Kidney (tissue), 14 donors: ENCODE results near the gene NXN. TPM values are rescaled to one million over a fixed set of nuclear protein-coding genes. Genes with fewer than 3 reads are reported as not detected.
A peak's percentile ranks its signal among the peaks of the same experiment; 100 is the strongest.

Source experiments
- DNase-seq, 5 donors: peaks; one replicate each; pipeline ENCODE4 v3.0.0-alpha.2; 2013 to 2020
- FAIRE-seq: peaks from 2 replicates; lab custom pipeline; 2012; peaks lifted over from hg19 to GRCh38; lab: Jason Lieb, UNC
- H3K27ac ChIP-seq, 2 donors: one replicate each; pipeline ENCODE4 v1.7.0; 2013; ENCODE audit warnings: low read depth in 2 of 2, low read length in 2 of 2, inconsistent platforms in 1 of 2
- H3K27me3 ChIP-seq: one replicate; pipeline ENCODE4 v1.7.1; 2013; ENCODE audit warnings: low read length, inconsistent platforms; ENCODE audit not compliant: control insufficient read depth, insufficient read depth
- H3K36me3 ChIP-seq, 3 donors: one replicate each; pipeline versions ENCODE4 v1.7.0 to v1.7.1; 2013; ENCODE audit warnings: low read length in 3 of 3, control low read depth in 1 of 3, inconsistent platforms in 1 of 3; ENCODE audit not compliant: insufficient read depth in 3 of 3, control insufficient read depth in 2 of 3
- H3K4me1 ChIP-seq, 3 donors: one replicate each; pipeline versions ENCODE4 v1.7.0 to v1.7.1; 2013; ENCODE audit warnings: low read length in 3 of 3, inconsistent platforms in 1 of 3, low read depth in 1 of 3; ENCODE audit not compliant: control insufficient read depth in 2 of 3, insufficient read depth in 2 of 3
- H3K4me3 ChIP-seq, 3 donors: one replicate each; pipeline versions ENCODE4 v1.7.0 to v1.8.1; 2013; ENCODE audit warnings: low read length in 3 of 3, control low read depth in 1 of 3, inconsistent platforms in 1 of 3
- H3K9ac ChIP-seq, 3 donors: one replicate each; pipeline versions ENCODE4 v1.7.0 to v1.7.1; 2013; ENCODE audit warnings: low read length in 3 of 3, control low read depth in 1 of 3, inconsistent platforms in 1 of 3
- H3K9me3 ChIP-seq, 3 donors: one replicate each; pipeline versions ENCODE4 v1.7.0 to v1.7.1; 2013; ENCODE audit warnings: low read length in 3 of 3, control low read depth in 1 of 3, inconsistent platforms in 1 of 3; ENCODE audit not compliant: control insufficient read depth in 2 of 3, insufficient read depth in 1 of 3
- CTCF ChIP-seq: IDR thresholded peaks from 3 replicates; pipeline ENCODE4 v1.5.1; 2012; ENCODE audit warnings: mild to moderate bottlenecking, moderate library complexity, borderline replicate concordance; ENCODE audit not compliant: insufficient read depth; ENCODE audit errors: extremely low read depth
- intact Hi-C: fragments of 100-400 bp; cut with DNase I; formaldehyde crosslinking; loops from one replicate; pipeline ENCODE4 v1.11.1; 2022
- polyA plus RNA-seq: library from polyadenylated mRNA; stranded (reverse); fragments of 350-450 nt; fragmentation: Illumina TruSeq; extraction: RNeasy Lipid Tissue Mini Kit (QIAGEN cat#74804); gene quantifications from one replicate; pipeline ENCODE4 v1.2.3, GENCODE V29; 2014; ENCODE audit warnings: low read depth, low replicate concordance; ENCODE audit not compliant: insufficient read depth
- total RNA-seq: library from RNA; stranded (reverse); fragmentation: NEBNext Ultra II Directional; extraction: Animal tissue kit (Norgen Biotek cat#: 25700); gene quantifications from one replicate; pipeline ENCODE4 v1.2.1, GENCODE V29; 2021
- donor health status: control.
- donor health status: control.
- donor health status: control.
- donor health status: control.
- donor health status: control.
- donor health status: DM: yes; HTN: yes; CAD: no.
- donor health status: Normal renal cell carcinoma (clear cell type).

NXN gene
- total and polyA plus RNA-seq, 2 donors from 2014 or later: 10.2 to 26.8 TPM

GRCh38 chr17:964876-965275 lies 14.7 kb downstream of the NXN start:
- Histone ChIP-seq H3K27me3 (no peaks in the 10 kb centered on the region), H3K9ac (no peak overlapping the region), H3K27ac (no peak overlapping the region), H3K4me1 (no peaks in the 10 kb centered on the region), H3K36me3 (no peaks in the 10 kb centered on the region), H3K9me3 (no peaks in the 10 kb centered on the region), H3K4me3 (no peak overlapping the region)
- intact Hi-C loops: no loop called here
- peak in 1 of 5 donors; percentile 11 for DNase-seq
- no peak for TF ChIP-seq CTCF
- FAIRE-seq: no peak

- Histone ChIP-seq H3K4me3 (no peak overlapping the region), H3K4me1 (no peaks in the 10 kb centered on the region), H3K9ac (no peak overlapping the region), H3K27ac (no peak overlapping the region), H3K9me3 (no peaks in the 10 kb centered on the region), H3K36me3 (no peaks in the 10 kb centered on the region), H3K27me3 (no peaks in the 10 kb centered on the region)
- no peak for TF ChIP-seq CTCF
- FAIRE-seq (no peak), DNase-seq (peak in 1 of 5 donors; percentile 22)
- intact Hi-C loops: no loop called here
These were observed 16.9 kb downstream of the NXN start for GRCh38 chr17:962670-963069.

GRCh38 chr17:962166-962565 lies 17.4 kb downstream of the NXN start:
- intact Hi-C loops: no loop called here
- no peak overlapping the region for H3K4me3 ChIP-seq
- H3K4me1 ChIP-seq: no peaks in the 10 kb centered on the region
- no peak overlapping the region for H3K27ac ChIP-seq
- DNase-seq: peak in 1 of 5 donors; percentile 10
- no peaks in the 10 kb centered on the region for H3K36me3 ChIP-seq
- H3K9me3 ChIP-seq: no peaks in the 10 kb centered on the region
- no peak overlapping the region for H3K9ac ChIP-seq
- no peaks in the 10 kb centered on the region for H3K27me3 ChIP-seq
- TF ChIP-seq CTCF: no peak
- no peak for FAIRE-seq
